HG03442 (cell line): Measurements from ENCODE around the gene TPM4.

Experiments used
- ATAC-seq: cut with Tn5 transposase; IDR thresholded peaks from one replicate; pipeline ENCODE4 v1.9.1; 2021; ENCODE audit warnings: mild to moderate bottlenecking, moderate library complexity; ENCODE audit not compliant: unreplicated experiment

The TPM4 gene

GRCh38 chr19:16121967-16122366 is 45.7 kb downstream of the TPM4 start:
- no peak for ATAC-seq

- ATAC-seq, result no peak
These were observed 48.7 kb downstream of the TPM4 start for GRCh38 chr19:16124953-16125352.

- no peak for ATAC-seq
These were observed 49.6 kb downstream of the TPM4 start for GRCh38 chr19:16125737-16126495.

GRCh38 chr19:16127080-16127479 is 50.8 kb downstream of the TPM4 start:
- ATAC-seq, result no peak

DNA sequence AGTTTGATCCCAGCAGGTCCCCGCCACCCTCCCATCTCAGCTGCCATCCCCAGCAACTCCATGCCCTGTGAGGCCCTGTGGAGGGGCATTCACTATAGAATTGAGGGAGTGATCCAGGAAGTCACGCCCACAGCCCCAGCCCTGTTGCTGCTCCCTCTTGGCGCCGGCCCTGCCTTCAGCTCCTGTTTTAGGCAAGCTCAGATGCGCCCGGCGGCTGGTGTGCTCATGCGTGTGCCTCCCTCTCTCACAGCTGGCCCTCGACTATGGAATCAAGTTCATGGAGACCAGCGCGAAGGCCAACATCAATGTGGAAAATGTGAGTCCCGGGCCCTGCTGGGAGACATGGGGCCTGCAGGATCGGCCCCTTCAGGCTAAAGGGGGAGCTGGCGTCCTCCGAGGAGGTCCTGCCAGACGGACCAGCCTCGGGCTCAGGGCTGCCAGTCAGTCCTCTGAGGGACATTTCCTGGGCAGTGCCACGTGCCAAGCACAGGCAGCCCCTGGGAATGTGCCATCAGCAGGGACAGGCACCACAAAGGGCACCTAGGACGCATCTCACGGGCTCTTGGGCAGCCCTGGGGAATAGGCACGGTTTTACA is 51.6 kb downstream of the TPM4 start:
- no peak for ATAC-seq

- ATAC-seq, result no peak
These were observed 55.4 kb downstream of the TPM4 start for GRCh38 chr19:16131648-16132047.

- no peak for ATAC-seq
These were observed 57.5 kb downstream of the TPM4 start for GRCh38 chr19:16133818-16134217.

- ATAC-seq, result no peak
These were observed 58.2 kb downstream of the TPM4 start for GRCh38 chr19:16134510-16134909.

DNA sequence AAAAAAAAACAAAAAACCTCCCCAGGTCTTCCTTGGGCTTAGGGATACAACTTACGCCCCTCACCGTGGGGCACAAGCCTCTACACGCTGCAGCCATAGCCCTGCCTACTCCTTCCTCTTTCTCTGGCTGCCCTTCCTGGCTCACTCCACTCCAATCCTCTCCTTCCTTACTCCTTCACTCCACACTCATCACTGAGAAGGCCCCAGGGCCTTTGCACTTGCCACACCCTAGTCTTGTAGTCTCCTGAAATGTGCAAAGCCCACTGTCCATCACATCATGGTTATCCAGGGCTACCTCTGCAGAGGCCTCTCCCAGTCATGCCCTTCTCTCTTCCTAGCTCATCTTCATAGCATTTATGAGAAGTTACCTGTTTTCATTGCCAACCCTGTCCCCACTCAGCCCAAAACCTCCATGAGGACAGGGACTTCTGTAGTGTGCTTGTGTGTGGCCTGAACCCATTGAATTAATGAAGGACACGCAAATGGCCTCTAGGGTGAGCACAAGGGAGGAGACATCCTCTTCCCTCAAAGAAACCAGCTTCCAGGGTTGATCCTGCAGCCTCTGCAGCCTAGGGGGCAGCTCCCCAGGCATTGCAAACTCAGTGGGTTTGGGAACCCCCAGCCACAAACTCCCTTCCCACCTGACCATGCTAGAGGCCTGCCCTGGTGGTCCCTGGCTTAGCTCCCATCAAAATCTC is 59.3 kb downstream of the TPM4 start:
- no peak for ATAC-seq

- ATAC-seq, result no peak
These were observed 60.1 kb downstream of the TPM4 start for GRCh38 chr19:16136185-16136999.

GRCh38 chr19:16139752-16140151 is 63.5 kb downstream of the TPM4 start:
- no peak for ATAC-seq

- no peak for ATAC-seq
These were observed 64.7 kb downstream of the TPM4 start for GRCh38 chr19:16141043-16141442.

GRCh38 chr19:16142032-16142580 is 65.8 kb downstream of the TPM4 start:
- no peak for ATAC-seq

- peak; percentile 61 for ATAC-seq
These were observed 67.3 kb downstream of the TPM4 start, which contains the start of gene HSH2D for GRCh38 chr19:16143399-16144215. TSS of gene HSH2D (plus strand) at chr19:16143685. CDS start at chr19:16148751, 5,066 bp downstream.

GRCh38 chr19:16144216-16144581 is 67.9 kb downstream of the TPM4 start:
- no peak for ATAC-seq

- no peak for ATAC-seq
These were observed 69.8 kb downstream of the TPM4 start for GRCh38 chr19:16146112-16146511.

DNA sequence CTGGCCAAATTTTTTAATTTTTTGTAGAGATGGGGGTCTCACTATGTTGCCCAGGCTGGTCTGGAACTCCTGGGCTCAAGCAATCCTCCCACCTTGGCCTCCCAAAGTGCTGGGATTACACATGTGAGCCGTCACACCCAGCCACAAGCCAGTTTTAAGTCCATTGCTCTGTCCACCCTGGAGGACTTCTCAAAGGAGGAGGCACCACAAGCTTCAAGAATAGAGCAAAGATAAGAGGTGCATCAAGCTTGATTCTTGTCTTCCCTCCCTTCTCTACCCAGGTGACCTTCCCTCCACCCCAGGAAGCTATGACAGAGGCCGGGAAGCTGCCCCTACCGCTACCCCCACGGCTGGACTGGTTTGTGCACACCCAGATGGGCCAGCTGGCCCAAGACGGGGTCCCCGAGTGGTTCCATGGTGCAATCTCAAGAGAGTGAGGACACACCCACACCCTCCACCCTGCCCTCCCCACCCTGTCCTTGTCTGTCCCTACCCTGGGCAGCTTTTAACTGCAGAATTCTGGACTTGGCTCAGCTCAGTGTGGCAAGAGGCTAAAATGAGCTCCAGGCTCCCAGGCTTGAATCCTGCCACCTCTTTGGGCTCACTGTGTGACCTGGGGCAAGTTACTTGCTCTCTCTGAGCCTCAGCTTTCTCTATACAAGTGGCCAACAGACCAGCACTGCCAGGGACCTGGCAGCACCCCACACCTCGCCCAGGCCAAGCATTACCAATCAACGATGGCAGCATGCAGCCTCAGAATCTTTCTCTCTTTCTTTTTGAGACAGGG is 72.3 kb downstream of the TPM4 start:
- no peak for ATAC-seq
